Upper lobe of left lung (tissue), 4 donors: ENCODE data around the gene CTBP1.

Experiments
- POLR2A ChIP-seq, 4 donors: fragments of 450-650 bp; IDR thresholded peaks; one replicate each; pipeline ENCODE4 v1.5.1; 2016 to 2017; ENCODE audit warnings: antibody characterized with exemption in 4 of 4, mild to moderate bottlenecking in 2 of 4
- TF ChIP-seq, protein P1 (sequence below), 6 experiments: fragments of 450-650 bp in 4 of 6; fragments of 200-600 bp in 2 of 6; sonication (generic) in 2 of 6; IDR thresholded peaks; one replicate each; pipeline ENCODE4 v1.5.1; 2016 to 2019; ENCODE audit warnings: antibody characterized with exemption in 6 of 6

GRCh38 chr4:1174941-1175634, 73.8 kb downstream of the CTBP1 start:
- TF ChIP-seq, protein P1, sequence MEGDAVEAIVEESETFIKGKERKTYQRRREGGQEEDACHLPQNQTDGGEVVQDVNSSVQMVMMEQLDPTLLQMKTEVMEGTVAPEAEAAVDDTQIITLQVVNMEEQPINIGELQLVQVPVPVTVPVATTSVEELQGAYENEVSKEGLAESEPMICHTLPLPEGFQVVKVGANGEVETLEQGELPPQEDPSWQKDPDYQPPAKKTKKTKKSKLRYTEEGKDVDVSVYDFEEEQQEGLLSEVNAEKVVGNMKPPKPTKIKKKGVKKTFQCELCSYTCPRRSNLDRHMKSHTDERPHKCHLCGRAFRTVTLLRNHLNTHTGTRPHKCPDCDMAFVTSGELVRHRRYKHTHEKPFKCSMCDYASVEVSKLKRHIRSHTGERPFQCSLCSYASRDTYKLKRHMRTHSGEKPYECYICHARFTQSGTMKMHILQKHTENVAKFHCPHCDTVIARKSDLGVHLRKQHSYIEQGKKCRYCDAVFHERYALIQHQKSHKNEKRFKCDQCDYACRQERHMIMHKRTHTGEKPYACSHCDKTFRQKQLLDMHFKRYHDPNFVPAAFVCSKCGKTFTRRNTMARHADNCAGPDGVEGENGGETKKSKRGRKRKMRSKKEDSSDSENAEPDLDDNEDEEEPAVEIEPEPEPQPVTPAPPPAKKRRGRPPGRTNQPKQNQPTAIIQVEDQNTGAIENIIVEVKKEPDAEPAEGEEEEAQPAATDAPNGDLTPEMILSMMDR (IDR thresholded peaks at IDR 0.05): no peak
- TF ChIP-seq POLR2A (IDR thresholded peaks at IDR 0.05): no peak
